ENCODE results near the gene STUM.

GRCh38 chr1:226512076-226512728 lies 36.4 kb upstream of the STUM start:
- no peak for TF ChIP-seq GATA3 (IDR thresholded peaks at IDR 0.05; ENCODE audit: low read depth, low read length)
- TF ChIP-seq GATA2 (IDR thresholded peaks at IDR 0.05; ENCODE audit: low read depth, low read length) = no peak

Measured in SH-SY5Y (cell line).